DMS 273 (cell line): ENCODE measurements around the gene MAPRE2.
A peak's percentile ranks its signal among the peaks of the same experiment; 100 is the strongest.

ENCODE experiments used
- DNase-seq: peaks from one replicate; lab custom pipeline; 2025; ENCODE audit not compliant: unreplicated experiment; lab: John Stamatoyannopoulos, UW

Gene MAPRE2

DNA sequence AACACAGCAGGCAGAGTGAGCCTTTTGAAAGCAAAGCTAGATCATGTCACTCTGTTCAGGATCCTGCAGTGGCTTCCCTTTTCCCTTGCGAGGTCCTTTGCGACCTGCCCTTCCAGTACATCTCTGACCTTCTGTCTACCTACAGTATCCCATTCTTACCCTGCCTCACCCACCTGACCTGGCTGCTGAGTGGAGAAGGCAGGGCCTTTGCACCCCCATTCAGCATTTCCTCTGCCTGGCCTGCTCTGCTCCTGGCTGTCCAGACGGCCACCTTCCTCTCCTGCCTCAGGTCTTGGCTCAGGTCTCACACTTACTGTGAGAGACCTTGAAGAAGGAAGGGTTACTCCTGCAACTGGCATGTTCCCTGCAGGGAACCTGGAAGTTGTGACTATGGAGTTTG, 77.4 kb downstream of the MAPRE2 start:
- no peak for DNase-seq

DNA sequence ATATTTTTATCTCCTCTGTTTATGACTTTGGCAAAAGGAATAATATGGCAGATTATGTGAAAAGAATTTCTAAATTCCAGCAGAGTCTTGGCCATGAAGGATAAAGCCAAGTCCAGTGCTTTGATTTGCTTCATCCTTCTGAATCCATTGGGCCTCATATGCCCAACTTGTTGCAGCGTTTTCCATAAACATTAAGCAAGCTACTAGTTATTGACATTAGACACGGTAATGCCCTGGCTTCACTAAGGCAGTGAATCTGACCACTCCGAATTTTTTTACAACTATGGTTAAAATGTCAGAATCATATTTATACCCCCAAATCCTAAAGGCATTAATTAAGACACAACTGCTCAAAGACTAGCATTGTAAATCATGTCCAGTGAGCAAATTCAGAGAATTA, 79.8 kb downstream of the MAPRE2 start:
- no peak for DNase-seq

DNA sequence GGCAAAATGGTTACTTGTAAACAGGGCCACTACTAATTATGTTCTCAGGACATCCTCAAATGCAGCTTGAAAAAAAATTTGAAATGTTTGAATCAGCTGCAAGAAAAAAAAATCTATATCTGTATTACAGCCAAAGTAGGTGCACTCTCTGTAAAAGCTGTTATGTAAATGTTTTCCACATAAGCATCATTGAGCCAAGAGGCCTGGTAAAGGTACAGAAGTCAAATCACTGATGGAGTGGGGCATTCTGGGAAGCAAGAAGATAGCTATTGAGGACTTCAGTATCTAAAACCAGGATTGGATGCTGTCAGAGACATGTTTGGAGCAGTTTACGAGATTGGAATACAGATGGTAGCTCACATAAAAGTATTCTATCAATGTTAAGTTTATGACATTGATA, 80.3 kb downstream of the MAPRE2 start:
- no peak for DNase-seq

DNA sequence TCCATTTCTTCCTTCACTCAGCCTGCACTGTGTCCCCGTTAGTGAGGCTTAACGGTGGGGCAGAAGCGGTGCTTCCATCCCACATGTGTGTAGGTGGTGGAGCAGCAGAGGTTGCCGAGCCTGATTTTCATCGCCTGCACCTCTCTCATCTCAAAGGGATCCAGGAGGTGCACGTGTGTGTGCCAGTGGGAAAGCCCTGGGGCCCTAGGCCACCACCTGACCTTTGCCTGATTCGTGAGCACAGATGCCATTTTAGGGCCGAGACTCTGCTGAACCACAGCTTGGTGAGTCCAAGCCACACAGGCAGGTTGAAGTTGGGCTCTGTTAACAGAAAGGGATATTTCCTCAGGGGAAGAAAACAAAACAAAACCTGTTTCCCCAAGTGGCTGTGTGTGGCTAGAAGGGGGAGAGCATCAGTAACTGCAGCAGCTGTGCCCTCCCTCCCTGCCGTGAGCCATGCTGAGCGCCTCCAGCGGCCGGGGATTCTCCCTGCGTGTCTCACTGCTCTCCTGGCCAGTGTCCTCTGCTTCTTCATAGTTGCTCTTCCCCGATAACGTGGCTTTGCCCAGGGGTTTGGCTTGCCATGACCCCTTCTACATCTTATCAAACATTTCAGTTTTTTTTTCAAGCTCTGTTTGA, 81.5 kb downstream of the MAPRE2 start:
- peak; percentile 79 for DNase-seq

DNA sequence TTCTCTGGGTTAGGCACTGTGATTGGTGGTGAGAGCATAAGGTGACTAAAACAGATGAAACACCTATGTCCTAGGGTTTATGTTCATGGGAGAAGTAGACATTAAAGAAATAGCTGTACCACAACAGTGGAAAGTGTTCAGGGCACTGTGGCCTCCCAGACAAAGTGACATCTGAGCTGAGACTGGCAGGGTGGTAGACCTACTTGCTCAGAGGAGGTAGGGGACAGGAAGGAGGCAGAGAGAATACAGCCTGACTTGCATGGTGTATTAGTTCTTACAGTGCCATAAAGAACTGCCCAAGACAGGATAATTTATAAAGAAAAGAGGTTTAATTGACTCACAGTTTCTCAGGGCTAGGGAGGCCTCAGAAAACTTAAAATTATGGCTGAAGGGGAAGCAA, 82.6 kb downstream of the MAPRE2 start:
- DNase-seq: no peak

DNA sequence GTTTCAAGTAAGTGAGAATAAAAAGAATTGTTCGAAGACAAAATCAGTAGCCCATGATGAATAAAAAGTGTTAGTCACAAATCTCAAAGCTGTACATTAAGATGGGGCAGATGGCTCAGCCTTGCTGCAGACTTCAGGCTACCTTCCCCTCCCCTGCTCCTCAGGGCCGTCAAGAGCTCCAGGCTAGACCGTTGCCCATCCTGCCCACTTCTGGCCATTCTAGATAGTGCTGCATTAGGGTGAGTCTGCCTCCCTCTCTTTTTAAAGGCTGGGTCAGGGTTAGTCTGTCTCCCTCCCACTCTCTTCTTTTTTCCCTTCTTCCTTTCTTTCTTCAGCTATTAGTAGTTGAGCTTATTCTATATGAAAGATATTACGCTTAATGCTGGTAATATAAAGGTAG, 86.0 kb downstream of the MAPRE2 start:
- peak; percentile 53 for DNase-seq

DNA sequence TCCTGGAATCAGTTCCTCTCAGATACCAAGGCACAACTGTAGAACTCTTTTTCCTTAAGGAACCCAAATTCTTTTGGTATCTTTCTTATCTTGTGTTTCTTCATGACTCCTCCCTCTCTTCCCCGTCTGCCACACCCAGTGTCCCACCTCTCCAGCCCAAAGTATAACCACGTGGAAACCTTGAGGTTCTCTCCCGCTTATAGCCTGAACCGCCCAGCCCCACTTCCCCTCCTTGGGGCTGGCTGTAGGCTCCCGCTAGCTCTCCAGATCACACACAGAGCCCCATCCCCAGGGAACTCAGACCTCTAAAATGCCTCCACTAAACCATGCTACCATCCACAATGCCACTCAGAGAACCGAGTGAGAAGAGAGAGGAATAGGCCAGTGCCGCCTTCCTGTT, 87.5 kb downstream of the MAPRE2 start:
- DNase-seq: no peak

DNA sequence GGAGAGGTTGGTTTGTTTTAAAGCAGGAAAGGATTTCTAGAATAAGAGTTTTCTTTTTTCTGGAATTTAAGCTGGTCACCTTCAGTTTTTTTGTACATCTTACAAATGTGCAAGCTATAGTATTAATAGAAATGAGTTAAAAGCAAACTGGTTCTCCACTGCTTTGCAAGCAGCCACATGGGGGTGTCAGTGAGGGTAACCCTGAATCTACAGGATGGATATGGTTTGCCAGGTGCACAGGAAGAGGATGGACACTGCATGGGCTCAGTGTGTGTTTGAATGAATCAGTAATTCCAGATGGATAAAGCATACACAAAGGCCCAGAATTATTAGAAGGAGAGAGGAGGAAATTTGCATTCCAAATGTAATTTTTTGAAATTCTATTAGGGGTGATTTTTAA, 89.0 kb downstream of the MAPRE2 start:
- DNase-seq: no peak

DNA sequence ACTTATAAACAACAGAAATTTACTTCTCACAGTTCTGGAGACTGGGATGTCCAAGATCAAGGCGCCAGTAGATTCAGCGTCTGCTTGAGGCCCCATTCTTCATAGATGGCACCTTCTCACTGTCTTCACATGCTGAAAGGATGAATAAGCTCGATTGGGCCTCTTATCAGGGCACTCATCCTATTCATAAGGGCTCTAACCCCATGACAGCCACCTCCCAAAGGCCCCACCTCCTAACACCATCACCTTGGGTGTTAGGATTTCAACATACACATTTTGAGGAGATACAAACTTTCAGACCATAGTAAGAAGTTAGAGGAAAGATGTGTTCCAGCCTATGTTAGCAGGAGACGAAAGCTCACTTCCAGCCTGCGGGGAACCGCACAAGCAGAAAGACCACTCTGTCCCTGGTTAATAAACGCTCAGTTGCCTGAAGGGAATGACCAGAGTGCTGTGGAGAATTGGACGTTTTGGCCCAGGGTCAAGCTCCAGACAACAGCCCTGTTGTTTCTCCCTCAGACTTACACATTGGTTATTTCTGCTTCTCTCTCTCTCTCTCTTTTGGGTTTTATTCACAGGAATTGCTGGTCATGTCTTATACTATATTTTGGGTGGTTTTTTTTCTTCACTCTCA, 90.3 kb downstream of the MAPRE2 start:
- DNase-seq: no peak

DNA sequence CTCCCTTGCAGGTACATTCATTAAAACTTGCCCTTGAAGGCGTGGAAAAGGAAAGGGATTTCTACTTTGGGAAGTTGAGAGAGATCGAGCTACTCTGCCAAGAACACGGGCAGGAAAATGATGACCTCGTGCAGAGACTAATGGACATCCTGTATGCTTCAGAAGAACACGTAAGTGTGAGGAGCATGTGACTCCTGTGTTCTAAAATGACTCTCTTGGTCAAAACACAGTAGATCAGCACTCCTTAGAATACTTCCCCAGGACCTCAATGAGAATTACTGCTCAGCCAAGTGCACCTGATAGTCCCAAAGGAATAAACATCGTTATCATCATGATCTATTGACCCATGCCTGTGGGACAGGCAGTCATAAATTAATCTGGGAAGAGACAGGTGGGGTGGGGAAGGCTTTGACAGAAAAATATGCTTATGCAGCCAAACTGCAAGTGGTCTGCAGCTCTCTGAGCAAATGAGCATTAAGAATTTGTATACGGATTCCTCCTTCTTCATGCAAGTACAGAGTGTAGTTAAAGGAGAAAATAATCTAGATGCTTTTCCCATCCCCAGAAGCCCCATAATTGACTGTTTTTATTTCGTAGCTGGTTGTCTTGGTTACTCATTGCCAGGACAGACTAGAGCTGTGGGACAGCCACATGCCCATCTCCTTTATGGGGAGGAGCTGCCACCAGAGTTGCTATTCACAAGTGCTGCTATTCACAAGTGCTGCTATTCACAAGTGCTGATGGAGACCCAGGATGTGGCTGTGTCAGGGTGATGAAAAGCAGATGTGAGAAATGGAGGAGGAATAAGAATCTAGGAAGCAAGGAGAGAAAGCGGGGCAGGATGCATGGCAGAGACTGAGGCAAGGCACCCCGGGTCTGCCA, 91.0 kb downstream of the MAPRE2 start:
- DNase-seq: no peak

DNA sequence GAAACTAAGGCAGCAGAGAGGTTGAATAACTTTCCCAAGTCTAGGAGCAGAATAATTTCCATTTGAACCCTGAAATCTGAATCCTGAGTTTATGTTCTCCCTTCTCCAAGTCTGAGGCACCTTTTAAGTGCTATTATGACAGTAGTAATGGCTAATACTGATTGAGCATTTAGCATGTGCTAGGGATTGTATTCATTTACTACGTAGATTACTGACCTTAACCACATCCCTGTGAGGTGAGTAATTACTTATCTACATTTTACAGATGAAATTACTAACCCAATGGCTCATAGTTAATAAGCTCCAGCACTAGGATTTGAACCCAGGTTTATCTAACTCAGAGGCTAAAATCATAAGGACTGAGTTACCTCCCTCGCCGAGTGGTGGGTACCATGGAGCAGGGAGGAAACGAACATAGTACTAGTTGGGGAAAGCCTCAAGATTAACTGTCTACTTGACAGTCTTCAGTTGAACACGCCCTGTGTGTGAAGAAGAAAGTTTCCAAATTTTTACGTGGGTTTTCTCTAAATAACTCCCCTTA, 93.0 kb downstream of the MAPRE2 start:
- no peak for DNase-seq

DNA sequence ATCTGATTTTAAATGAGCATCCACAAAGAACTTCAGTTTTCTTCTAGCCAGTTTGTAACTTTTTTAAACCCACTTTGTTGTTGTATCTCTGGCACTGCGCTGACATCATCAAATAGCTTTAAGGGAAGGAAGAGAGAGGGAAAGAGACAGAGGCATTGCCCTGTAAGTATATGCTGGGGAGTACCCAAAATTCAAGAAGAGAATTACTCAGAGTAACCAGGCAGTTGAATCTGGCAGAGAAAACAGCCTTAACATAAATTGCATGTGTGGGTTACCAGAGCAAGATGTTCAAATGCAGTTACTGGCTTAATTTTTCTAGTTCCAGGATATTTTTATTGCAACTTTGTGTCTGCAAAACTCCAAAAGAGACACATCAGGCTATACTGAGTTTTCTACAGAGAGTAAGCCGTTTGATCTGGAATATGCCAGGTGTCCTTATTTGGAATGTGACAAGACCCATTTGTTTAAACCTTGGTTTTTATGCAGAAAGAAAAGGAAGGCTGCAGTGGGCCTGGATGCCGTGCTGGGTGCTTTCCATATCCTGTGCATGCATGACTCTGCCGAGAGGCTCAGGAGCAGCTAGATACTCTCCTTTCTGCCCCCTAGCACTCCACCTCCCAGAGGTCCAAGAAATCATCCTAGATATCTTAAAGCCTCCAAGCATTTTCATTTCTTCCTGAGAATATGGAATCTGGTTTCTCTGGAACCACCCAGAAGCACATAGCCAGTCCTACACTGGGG, 93.7 kb downstream of the MAPRE2 start:
- DNase-seq: no peak

DNA sequence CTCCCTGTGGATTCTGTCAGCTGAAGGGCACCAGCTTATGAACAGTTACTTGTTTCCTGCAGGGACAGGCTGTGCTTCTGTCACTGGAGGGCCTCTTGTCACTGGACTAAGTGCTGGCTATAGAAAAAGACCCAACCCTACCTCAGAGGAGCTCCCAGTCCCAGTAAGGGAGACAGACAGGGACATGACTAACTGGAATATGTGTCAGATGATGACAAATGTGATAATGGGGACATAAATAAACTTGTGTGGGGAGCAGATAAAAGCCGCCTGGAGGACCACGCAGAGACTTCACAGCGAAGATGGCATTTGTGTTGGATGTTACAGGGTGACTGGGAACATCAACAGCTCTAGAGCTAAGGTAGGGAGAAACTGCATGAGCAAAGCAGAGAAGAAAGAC, 95.0 kb downstream of the MAPRE2 start:
- no peak for DNase-seq

DNA sequence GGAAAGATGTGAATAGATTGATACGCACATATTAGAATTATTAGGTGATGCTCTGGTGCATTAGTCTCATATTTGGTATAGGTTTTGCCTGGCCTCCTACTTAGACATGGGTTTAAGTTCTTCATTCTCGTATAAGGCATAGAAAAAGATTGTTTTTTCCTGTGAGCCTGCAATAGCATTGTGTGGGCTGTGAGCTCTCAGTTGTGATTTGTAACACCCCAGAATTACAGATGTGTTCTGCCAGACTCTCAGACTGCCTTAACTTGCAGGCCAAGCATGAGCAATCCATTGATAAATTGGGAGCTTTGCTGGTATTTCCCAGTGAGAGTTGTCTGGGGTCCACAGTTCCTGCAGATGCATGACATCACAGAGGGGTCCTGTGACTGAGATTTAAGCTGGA, 95.7 kb downstream of the MAPRE2 start:
- DNase-seq: no peak

DNA sequence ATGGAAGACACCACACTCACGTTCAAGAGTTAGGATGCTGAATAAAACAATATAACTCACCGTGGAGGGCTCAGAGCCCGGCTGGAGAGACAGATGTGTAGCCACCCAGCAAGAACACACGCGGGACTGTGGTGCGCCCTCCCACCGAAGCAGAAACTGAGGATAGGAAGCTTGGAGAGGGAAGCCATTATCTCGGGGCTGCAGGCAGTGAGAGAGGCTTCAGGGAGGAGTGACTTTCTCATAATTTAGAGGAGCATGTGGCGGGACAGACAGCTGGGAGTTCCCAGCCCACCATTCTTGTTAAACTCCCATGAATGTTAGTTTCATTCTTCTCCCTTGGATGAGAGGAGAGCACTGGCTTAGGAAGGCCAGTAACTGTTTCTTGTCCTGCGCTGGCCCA, 96.4 kb downstream of the MAPRE2 start:
- DNase-seq: no peak

DNA sequence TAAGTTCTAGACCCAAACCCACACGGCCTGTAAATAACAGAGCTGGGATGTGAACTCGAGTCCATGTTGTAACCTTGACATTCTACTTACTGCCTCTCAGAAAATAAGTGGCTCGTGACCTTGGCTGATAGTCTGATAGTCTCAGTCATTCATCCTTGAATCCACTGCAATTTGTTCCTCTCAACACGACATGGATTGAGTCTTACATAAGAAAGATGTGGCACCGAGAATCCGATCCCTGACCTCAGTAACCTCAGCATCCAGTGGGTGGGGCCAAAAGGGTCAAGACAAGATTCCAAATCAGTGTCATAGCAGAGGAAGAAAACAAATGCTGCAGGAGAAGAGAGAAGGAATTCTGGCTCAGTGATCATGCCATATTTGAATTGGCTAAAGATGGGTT, 97.6 kb downstream of the MAPRE2 start:
- DNase-seq: no peak

DNA sequence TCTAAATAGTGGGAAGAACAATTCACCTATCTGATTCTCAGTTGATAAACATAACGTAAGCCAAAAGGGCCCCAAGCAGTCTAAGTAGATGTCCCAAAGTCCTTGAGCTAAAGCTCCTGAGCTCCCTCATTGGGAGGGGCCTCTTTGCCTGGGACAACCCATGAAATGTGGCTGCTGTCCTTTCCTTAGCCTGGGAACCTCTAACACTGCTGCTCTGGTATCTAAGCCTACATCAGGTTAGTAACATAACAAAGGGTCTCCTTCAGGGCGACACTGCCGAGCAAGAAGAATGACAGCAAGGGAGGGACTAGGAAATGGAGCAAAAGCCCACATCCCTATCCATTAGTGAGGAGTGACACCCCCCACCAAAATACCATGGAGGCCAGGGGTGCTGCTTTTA, 98.3 kb downstream of the MAPRE2 start:
- no peak for DNase-seq

DNA sequence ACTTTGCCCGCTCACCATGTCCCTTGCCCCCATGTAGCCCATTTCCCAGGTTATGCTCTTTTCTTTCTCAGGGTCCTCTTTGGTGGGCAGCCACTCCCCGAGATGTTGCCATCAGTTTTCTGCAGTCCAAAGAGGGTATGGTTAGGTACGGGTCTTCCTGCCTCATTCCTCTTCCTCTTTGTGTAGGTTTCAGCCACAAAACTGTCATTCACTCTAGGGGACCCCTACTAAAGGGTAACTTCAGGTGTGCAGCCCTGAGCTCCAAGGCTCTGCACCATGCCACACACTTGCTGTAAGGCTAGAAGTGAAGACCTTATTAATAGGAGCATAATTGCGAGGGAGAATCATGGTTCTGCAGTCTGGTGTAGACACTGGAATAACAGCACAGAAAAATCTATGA, 99.9 kb downstream of the MAPRE2 start:
- no peak for DNase-seq

DNA sequence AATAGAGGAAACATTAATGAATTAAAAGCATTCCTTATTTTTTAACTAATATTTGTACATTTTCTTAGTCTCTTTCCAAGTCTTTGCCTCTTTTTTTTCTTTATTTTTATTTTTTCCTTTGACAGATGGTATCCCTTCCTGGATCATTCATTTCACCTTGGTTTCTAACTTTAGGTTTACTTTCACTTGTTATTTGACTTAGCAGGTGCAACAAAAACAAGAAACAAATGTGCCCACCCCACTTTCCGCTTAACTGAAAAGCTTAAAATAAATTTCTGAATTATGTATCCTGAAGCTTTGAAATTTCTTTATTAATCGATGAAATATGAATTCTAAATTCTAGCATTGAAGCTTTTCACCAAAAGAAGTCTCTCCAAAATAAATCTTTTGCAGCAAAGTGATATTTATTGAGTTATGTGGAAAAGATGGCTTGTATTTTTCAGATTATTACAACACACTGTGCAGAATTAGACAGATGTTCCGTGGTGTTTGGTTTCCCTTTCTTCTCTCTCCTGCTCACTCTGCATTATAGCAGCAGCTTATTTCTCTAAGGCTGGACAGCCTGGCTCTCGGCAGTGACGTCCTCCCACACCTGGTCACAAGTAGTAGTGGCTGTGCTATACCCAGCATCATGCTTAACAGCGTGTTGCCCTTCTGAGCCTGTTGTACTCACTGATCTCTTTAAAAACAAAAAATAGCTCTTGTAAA, 100.5 kb downstream of the MAPRE2 start:
- peak; percentile 48 for DNase-seq

DNA sequence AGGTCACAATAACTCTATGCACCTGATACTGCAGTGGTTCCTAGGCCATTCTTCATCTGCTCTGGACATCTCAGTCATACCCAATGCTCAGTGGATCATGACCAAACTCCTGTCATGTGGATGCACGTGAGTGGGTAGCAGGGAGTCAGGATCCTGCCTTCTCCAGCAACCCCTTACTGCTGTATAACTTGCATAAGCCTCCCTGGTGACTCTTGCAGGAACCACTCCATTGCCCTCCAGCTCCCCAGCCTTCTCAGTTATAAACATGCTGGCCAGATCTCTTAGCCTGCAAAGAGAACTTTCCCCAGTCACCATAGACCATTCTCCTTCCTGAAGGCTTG, 101.0 kb downstream of the MAPRE2 start:
- no peak for DNase-seq
